ENCODE results near the gene MICAL1.

MICAL1 gene

GRCh38 chr6:109455437-109456110, at the start of gene MICAL1:
Gene MICAL1, minus strand, starts transcription at chr6:109455772. Its CDS starts 1,576 bp downstream, at chr6:109454196.
- DNase-seq, result peak; percentile 83

DNA sequence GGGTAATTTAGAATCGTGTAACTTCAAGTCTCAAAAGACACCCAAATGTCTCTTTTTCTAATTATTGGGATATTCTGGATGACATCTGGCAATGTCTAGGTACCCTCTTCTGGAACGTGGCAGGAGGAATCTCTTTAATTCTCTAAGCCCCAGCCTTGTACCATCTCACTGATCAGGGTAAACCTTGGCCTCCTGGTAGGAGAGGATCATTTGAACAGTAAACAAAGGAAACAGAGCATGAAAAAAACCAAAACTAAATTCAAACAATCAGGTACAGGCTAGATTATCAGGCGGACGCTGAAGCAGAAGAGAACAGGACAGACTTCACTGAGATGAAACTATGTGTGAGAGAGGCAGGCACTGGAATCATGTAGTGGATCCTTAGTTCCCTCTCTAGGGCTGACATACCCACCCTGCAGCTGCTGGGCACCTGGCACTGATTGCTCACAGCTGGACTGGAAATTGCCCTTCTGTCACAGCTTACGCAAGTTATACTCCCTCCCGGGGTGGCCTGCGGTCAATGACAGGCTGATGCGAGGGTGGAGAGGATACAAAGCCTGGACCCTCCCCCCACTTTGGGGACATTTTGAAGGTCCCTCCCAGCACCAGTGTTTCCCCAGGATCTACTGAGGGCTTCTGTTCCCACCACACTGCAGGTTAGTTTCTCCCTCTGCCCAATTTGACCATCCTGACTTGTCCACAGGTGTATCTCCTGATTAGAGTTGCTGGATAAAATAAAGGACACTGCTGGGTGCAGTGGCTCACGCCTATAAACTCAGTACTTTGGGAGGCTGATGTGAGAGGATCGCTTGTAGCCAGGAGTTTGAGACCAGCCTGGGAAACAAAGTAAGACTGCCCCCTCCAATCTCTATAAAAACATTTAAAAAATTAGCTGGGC, 48.0 kb upstream of the MICAL1 start:
- DNase-seq, result no peak

DNA sequence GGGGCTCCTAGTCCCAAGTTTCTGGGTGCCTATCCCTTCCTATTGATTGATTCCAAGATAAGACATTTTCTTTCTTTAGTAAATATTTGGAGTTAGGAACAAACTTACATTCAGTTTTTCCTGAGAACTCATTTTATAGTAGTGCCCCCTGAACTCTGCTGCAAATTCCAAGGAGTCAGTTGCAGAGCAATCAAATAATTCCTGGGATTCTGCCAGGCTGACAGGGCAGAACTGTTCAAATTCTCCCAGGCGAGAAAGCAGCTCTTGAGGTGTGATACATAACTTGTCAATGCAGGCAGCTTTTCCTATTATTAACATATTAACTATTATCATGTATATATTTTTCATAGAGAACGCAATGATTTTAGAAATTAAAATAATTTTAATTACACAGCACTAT, 43.4 kb upstream of the MICAL1 start:
- DNase-seq, result no peak

GRCh38 chr6:109498052-109498451, 42.5 kb upstream of the MICAL1 start:
- DNase-seq, result no peak

DNA sequence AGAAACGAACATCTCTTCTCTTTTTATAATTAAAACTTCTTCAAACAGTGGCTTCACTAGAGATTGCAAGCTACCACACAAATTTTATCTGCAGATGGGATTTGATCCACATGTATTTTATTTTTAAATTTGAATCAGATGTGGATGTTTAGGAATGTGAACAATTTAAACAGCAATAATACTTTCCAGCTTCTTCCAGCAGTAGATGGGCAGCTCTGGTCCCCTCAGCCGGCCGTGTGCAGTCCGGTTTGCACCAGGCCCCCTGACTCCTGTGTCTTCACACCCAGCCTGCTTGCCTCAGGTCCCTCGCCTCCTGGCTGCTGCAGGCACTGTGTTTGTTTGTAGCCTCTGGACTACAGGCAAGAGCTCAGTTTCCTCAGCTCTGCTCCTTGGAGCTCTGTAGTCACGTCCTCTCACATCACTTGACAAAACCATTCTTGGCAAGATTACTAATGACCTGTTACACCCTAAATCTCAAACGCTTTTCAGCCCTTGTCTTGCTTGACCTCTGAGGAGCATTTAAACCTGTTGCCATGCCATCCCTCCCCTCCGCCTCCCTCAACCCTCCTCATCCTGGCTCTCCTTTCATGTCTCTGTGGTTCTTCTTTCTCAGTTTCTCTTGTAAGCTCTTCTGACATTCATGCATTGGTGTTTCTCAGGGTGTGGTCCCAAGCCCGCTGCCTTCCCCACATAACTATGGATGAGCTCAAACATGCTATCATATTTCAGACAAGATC, 40.6 kb upstream of the MICAL1 start:
- DNase-seq, result no peak

DNA sequence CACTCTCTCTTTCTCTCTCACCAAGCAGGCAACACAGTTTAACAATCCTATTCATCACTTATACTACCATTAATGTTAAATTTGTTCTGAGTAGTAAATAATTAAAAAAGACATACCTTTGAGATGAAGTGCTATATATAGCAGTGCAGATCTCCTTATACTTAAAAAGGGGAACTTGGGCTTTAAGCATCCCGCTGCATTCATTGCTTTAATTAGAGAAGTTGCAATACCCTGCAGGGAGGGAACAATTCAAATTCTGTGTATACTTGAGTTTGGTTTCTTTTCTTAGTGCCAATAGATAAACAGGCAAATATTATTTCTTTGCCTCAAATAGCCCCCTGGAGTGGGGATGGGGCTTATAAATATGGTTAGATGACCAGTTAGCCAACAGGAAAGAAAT, 38.3 kb upstream of the MICAL1 start:
- DNase-seq, result no peak

DNA sequence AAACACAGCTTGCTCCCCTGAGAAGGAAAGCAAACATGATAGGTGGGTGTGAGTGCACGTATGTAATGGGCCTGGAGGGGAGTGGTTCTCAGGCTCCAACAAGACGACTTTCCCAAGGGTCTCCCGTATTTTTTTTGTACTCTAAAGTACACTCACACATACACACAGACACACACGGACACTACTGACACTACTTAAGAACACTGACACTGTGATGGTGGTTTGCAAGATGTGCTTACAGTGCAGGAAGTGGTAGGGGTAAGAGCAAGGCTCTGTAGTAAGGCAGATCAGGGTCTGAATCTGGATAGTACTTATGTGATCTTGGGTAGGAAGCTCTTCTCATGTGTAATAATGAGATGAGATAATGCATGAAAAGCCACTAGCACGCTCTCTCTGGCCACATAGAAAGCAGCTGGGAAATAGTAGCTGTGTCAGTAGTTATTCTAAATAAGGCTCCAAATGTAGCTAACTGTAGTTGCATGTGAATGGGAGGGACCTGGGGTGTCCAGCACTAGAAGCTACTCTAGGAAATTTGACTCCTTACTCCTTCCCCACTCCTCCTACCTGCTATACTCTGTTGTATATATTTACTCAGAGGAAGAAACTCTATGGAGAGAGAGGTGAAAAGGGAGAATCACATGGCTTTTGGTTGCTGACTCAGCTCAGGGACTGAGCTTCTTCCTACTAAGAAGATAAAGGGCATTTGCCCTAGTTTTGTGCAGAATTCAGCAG, 35.8 kb upstream of the MICAL1 start:
- no peak for DNase-seq

DNA sequence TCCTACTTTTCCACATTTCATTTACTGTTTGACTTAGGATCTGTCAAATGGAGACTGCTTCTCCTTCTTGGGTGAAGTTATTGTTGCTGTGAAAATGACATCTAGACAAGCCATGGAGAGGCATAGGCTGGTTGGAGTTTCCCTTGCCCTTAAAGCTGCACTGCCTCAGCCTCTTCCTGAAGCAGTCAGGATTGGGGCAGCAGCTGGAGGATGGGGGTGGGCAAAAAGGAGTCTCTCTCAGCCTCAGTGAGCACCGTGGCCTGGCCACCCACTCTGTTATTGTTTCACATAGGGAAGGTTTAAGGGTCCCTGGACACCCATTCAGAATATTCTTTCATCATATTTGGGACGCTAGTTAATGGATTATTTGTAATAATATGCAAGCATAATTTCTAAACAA, 35.1 kb upstream of the MICAL1 start:
- DNase-seq, result no peak

DNA sequence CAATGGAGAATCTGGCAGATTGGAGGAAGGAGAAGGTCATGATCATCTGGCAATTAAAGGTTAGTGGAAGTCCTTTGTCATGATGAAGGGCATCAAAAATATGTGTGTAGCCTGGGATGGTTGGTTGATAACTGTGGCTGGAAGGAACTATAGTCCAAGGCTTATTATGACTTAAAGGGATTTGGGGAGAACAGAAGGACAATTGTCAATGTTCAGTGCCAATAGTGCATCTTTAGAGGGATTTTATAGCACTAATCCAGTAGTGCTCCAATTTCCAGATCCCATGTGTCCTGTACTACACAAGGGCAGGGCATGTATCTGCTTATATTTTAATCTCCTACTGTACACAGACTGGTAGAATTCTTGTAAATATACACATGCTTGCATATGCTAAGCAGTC, 32.4 kb upstream of the MICAL1 start:
- no peak for DNase-seq

DNA sequence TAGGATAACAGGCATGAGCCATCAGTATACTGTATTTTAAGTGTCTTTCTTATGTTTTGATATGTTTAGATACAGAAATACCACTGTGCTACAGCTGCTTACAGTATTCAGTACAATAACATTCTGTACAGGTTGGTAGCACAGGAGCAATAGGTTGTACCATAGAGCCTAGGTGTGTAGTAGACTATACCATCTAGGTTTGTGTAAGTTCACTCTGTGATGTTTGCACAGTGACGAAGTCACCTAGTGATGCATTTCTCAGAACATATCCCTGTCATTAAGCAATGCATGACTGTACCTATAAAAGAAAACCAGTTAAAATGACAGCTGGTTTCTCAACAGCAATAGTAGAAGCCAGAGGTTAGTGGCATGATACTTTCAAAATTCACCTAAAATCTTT, 30.5 kb upstream of the MICAL1 start:
- no peak for DNase-seq

- no peak for DNase-seq
Measured at GRCh38 chr6:109485266-109485935, 29.8 kb upstream of the MICAL1 start.

GRCh38 chr6:109484122-109484521, 28.6 kb upstream of the MICAL1 start:
- no peak for DNase-seq

- DNase-seq, result no peak
Measured at GRCh38 chr6:109483735-109484057, 28.1 kb upstream of the MICAL1 start.

DNA sequence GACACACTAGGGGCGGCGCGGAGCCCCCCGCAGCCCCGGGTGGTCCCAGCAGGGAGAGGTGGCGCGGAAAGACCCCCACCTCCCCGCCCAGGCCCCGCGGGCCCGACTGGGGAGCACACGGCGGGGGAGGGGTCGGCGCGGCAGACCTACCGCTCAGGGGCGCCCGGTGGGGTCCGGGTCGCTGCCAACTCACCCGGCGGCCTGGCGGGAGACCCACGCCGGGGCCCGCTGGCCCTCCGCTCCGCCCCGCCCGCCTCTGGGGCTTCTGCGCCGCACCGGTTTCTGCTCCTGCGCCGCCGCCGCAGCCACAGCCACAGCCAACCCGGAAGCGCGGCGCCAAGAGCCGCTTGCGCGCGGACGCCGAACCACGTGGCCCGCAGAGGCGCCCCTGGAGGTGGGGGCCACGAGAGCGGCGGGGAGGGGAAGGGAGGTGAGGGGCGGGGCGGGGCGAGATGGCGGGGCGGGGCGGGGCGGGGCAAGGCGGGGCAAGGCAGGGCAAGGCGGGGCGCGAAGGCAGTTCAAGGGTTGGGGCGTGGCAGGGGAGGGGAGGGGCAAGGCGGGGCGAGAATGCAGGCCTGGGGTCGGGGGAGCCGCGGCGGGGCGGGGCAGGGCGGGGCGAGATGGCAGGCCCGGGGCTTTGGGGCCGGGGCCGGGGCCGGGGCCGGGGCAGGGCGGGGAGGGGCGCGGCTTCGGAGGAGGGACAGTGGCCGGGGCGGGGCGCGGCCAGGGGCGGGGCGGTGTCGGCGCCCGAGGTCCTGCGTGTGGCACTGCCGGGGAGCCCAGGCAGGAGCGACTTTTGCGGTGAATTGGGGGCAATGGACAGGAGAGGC, 27.5 kb upstream of the MICAL1 start, which contains the start of gene ZBTB24:
ZBTB24 (minus strand) TSS at position 315 of the 830 bp plus-strand sequence. CDS start 1,193 bp downstream, outside the sequence.
- peak; percentile 91 for DNase-seq

GRCh38 chr6:109480993-109481480, 25.5 kb upstream of the MICAL1 start:
- no peak for DNase-seq

DNA sequence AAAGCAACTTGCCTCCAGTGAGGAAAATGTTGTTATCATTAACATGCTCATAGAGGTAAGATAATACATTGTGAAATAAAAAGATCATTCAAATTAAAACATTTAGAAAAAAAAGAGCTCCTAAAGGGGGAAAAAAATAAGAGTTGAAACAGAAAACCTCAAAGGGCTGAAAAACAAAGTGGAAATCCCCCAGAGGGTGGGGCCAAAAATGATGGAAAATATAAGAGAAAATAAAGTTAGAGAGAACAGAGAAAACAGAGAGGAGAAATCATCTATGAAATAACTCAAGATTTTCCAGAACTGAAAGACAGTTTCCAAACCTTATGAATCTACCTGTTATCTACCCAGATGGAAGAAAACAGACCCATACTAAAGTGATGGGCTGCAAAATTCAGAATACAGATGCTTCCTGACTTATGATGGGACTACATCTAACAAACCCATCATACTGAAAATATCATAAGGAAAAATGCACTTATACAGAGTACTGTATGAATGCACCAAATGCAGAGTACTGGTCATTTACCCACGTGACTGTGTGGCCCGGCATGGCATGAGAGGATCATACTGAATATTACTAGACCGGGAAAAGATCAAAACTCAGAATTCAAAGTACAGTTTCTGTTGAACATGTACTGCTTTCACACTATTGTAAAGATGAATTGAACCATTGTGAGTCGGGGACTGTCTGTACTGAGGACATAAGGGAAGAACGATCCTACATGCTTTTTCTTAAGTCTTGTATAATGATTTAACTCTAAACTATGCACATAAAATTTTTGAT, 23.5 kb upstream of the MICAL1 start:
- no peak for DNase-seq

GRCh38 chr6:109478222-109478805, 22.7 kb upstream of the MICAL1 start:
- no peak for DNase-seq

DNA sequence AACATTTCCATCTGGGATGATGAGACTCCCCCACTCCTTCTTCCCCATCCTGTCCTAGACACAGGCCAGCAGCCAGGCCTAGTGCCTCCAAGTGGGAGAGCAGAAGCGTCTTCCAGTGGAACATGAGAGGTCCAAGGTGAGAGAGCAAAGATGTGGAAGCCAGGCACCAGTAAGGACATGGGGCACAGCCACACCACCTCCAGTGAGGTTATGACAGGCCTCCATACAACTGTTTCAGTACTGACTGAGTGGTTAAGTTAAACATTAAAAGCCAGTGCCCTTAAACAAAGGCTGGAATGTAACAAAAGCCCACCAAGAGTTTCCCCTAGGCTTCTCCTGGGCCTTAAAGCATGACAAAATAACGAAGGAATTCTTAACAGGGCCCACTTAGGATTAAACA, 22.2 kb upstream of the MICAL1 start:
- no peak for DNase-seq

DNA sequence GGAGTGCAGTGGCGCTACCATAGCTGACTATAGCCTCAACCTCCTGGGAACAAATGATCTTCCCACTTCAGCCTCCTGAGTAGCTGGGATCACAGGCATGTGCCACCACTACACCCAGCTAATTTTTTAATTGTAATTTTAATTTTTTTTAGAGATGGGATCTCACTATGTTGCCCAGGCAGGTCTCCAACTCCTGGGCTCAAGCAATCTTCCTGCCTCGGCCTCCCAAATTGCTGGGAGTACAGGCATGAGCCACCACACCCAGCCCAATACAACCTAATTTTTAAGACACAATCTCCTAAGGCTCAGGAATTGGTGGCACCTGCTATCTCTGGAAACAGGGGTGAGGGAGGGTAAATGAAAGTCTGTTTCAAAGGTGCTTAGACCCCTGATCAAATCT, 21.6 kb upstream of the MICAL1 start:
- DNase-seq, result no peak

- DNase-seq, result no peak
Measured at GRCh38 chr6:109475625-109476024, 20.1 kb upstream of the MICAL1 start.
